Panc1 (cell line): ENCODE results near the gene NUMBL. TPM values are rescaled to one million over a fixed set of nuclear protein-coding genes. Genes with fewer than 3 reads are reported as not detected.

Experiments used
- ATAC-seq: fragments of 200-7000 bp; cut with Tn5 transposase; 2 replicates; pipeline ENCODE4 v1.9.1; 2020; ENCODE audit warnings: mild to moderate bottlenecking, moderate library complexity
- BruUV-seq: library from RNA; stranded (reverse); fragments of 400-500 nt; replicated peaks from 2 replicates; lab custom pipeline; 2021; lab: Mats Ljungman, UMichigan
- CTCF ChIA-PET: fragments of 300-600 bp; sonication (Branson Sonifier 250); formaldehyde crosslinking; loops from one replicate; lab custom pipeline; 2022; ENCODE audit warnings: antibody characterized with exemption; lab: Charles Lee
- POLR2A ChIA-PET: fragments of 300-600 bp; sonication (Branson Sonifier 250); formaldehyde crosslinking; loops from one replicate; lab custom pipeline; 2022; ENCODE audit warnings: antibody characterized with exemption; lab: Charles Lee
- DNase-seq: peaks from one replicate; pipeline ENCODE4 v3.0.0-alpha.2; 2010; ENCODE audit warnings: low read depth, low spot score
- H3K27ac ChIP-seq: 2 replicates; pipeline ENCODE4 v1.5.1; 2011; ENCODE audit warnings: mild to moderate bottlenecking, low read length, inconsistent platforms
- H3K27me3 ChIP-seq: fragments of 200-500 bp; sonication (Bioruptor generic); 2 replicates; pipeline ENCODE4 v1.6.0; 2014; ENCODE audit warnings: low read length, inconsistent platforms; ENCODE audit not compliant: control insufficient read depth, insufficient read depth
- H3K36me3 ChIP-seq: fragments of 200-500 bp; sonication (Bioruptor generic); 2 replicates; pipeline ENCODE4 v1.5.1; 2014; ENCODE audit warnings: inconsistent platforms, mild to moderate bottlenecking, low read length, moderate library complexity; ENCODE audit not compliant: control insufficient read depth, insufficient read depth
- H3K4me1 ChIP-seq: 2 replicates; pipeline ENCODE4 v1.5.1; 2011; ENCODE audit warnings: inconsistent platforms, mild to moderate bottlenecking, low read length, moderate library complexity; ENCODE audit not compliant: control insufficient read depth, insufficient read depth
- H3K4me3 ChIP-seq, 2 experiments: 2 replicates each; pipeline ENCODE4 v1.5.1; 2011 to 2012; ENCODE audit warnings: low read depth in 2 of 2, low read length in 2 of 2, mild to moderate bottlenecking in 2 of 2, inconsistent platforms in 1 of 2, moderate library complexity in 1 of 2
- H3K9me3 ChIP-seq: fragments of 200-500 bp; sonication (Bioruptor generic); 2 replicates; pipeline ENCODE4 v1.5.1; 2014; ENCODE audit warnings: low read depth, mild to moderate bottlenecking, inconsistent platforms, low read length, moderate library complexity; ENCODE audit not compliant: control insufficient read depth, insufficient read depth
- POLR2AphosphoS5 ChIP-seq: IDR thresholded peaks from 2 replicates; pipeline ENCODE4 v1.6.1; 2012; ENCODE audit warnings: mild to moderate bottlenecking, low read depth, low read length, moderate library complexity
- SIN3A ChIP-seq: IDR thresholded peaks from 2 replicates; pipeline ENCODE4 v1.6.1; 2012; ENCODE audit warnings: low read depth, mild to moderate bottlenecking, low read length, moderate library complexity, borderline replicate concordance; ENCODE audit not compliant: insufficient read depth
- TCF7L2 ChIP-seq: IDR thresholded peaks from 2 replicates; pipeline ENCODE4 v1.6.1; 2011; ENCODE audit warnings: mild to moderate bottlenecking, low read depth, low read length, inconsistent platforms
- in situ Hi-C: cut with HindIII; loops from 2 replicates; pipeline ENCODE4 v1.10.0; 2016; ENCODE audit warnings: low sequenced_read_pairs, low pct_unique_long_range_greater_than_20kb
- intact Hi-C: fragments of 100-400 bp; cut with micrococcal nuclease; formaldehyde crosslinking; loops from one replicate; pipeline ENCODE4 v1.10.0; 2022; ENCODE audit not compliant: unreplicated experiment
- total RNA-seq: library from RNA; stranded (reverse); gene quantifications from one replicate; pipeline ENCODE4 v1.2.1, GENCODE V29; 2021; ENCODE audit not compliant: unreplicated experiment
- TF ChIP-seq, protein P1 (sequence below): fragments of 450-650 bp; IDR thresholded peaks from 2 replicates; pipeline ENCODE4 v1.5.1; 2017; ENCODE audit warnings: mild to moderate bottlenecking
- TF ChIP-seq, protein P2 (sequence below), 2 experiments: IDR thresholded peaks; 2 replicates each; pipeline ENCODE4 v1.6.1; 2011 to 2012; ENCODE audit warnings: low read depth in 2 of 2, control low read depth in 1 of 2, low read length in 1 of 2, mild to moderate bottlenecking in 1 of 2, moderate library complexity in 1 of 2; ENCODE audit not compliant: insufficient read depth in 1 of 2

Gene NUMBL
- total RNA-seq, 1 experiment from 2014 or later = 27.6 TPM

DNA sequence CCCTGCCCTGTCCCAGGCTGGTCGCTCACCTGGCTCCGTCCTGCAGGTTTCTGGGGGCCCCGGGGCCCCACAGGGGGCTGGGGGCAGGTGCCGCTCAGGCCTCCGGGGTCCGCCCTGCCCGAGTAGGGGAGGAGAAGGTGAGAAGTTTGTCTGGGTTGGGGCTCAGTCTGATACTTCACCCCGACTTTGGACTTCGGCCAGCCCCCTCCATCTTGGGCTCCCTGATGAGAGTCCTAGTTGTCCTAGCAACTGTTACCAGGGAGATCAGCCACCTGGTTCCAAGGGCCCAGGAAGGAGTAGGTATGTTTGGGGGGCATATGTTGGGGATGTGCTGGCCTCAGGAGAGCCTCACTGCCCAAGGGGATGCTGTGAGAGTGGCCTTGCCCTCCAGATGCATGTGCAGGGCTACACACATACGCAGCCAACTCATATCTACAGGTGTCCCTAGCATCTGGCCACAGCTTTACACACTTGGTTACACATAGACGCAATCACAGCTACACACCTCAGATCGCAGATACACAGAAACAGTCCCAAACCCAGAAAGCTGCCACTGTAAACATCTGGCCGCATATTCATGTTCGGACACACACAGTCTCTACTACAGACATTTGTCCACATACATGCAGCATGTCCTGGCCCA is 3.4 kb downstream of the NUMBL start:
- Histone ChIP-seq H3K4me1 (peaks cover 9% of the 10 kb centered on the region), H3K4me3 (no peak overlapping the region), H3K36me3 (no peaks in the 10 kb centered on the region), H3K27ac (no peak overlapping the region), H3K9me3 (no peaks in the 10 kb centered on the region), H3K27me3 (no peaks in the 10 kb centered on the region)
- ChIA-PET POLR2A (no interaction called here), CTCF (no interaction called here)
- intact Hi-C loops = no loop called here
- BruUV-seq = no TSS peak
- in situ Hi-C loops = no loop called here
- TF ChIP-seq, protein P1, sequence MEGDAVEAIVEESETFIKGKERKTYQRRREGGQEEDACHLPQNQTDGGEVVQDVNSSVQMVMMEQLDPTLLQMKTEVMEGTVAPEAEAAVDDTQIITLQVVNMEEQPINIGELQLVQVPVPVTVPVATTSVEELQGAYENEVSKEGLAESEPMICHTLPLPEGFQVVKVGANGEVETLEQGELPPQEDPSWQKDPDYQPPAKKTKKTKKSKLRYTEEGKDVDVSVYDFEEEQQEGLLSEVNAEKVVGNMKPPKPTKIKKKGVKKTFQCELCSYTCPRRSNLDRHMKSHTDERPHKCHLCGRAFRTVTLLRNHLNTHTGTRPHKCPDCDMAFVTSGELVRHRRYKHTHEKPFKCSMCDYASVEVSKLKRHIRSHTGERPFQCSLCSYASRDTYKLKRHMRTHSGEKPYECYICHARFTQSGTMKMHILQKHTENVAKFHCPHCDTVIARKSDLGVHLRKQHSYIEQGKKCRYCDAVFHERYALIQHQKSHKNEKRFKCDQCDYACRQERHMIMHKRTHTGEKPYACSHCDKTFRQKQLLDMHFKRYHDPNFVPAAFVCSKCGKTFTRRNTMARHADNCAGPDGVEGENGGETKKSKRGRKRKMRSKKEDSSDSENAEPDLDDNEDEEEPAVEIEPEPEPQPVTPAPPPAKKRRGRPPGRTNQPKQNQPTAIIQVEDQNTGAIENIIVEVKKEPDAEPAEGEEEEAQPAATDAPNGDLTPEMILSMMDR = no peak
- TF ChIP-seq, protein P2, sequence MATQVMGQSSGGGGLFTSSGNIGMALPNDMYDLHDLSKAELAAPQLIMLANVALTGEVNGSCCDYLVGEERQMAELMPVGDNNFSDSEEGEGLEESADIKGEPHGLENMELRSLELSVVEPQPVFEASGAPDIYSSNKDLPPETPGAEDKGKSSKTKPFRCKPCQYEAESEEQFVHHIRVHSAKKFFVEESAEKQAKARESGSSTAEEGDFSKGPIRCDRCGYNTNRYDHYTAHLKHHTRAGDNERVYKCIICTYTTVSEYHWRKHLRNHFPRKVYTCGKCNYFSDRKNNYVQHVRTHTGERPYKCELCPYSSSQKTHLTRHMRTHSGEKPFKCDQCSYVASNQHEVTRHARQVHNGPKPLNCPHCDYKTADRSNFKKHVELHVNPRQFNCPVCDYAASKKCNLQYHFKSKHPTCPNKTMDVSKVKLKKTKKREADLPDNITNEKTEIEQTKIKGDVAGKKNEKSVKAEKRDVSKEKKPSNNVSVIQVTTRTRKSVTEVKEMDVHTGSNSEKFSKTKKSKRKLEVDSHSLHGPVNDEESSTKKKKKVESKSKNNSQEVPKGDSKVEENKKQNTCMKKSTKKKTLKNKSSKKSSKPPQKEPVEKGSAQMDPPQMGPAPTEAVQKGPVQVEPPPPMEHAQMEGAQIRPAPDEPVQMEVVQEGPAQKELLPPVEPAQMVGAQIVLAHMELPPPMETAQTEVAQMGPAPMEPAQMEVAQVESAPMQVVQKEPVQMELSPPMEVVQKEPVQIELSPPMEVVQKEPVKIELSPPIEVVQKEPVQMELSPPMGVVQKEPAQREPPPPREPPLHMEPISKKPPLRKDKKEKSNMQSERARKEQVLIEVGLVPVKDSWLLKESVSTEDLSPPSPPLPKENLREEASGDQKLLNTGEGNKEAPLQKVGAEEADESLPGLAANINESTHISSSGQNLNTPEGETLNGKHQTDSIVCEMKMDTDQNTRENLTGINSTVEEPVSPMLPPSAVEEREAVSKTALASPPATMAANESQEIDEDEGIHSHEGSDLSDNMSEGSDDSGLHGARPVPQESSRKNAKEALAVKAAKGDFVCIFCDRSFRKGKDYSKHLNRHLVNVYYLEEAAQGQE (IDR thresholded peaks at IDR 0.05; ENCODE audit: insufficient read depth in 1 of 2, low read depth in 2 of 2, low read length in 1 of 2) = no peak
- TF ChIP-seq TCF7L2 (no peak), SIN3A (no peak), POLR2AphosphoS5 (no peak)
- DNase-seq (no peak), ATAC-seq (no peak)

DNA sequence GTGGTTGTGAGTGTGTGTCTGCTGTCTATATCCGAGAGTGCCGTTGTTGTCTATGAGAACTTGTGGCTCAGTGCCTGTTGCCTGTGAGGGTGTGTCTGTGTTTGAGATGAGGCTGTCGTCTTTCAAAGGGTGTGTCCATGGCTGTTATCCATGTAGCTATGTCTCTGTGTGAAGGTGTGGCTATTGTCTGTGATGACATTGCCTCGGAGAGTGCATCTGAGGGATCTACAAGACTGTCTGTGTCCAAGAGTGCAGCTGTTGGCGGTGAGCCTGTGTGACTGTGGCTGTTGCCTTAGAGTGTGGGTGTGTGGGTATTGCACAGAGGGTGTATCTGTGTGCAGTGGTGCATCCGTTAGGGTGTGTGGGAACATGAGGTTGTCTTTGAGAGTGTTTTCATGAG is 4.9 kb downstream of the NUMBL start:
- no peak overlapping the region for H3K4me3 ChIP-seq
- no peaks in the 10 kb centered on the region for H3K27me3 ChIP-seq
- intact Hi-C loops (no loop called here), in situ Hi-C loops (no loop called here)
- H3K9me3 ChIP-seq = no peaks in the 10 kb centered on the region
- no peaks in the 10 kb centered on the region for H3K36me3 ChIP-seq
- no peak for DNase-seq
- TF ChIP-seq, protein P2 (IDR thresholded peaks at IDR 0.05; ENCODE audit: insufficient read depth in 1 of 2, low read depth in 2 of 2, low read length in 1 of 2) = no peak
- TF ChIP-seq POLR2AphosphoS5 = no peak
- TF ChIP-seq SIN3A = no peak
- TF ChIP-seq TCF7L2 = no peak
- TF ChIP-seq, protein P1 = no peak
- POLR2A ChIA-PET = no interaction called here
- CTCF ChIA-PET = no interaction called here
- BruUV-seq = no TSS peak
- no peaks in the 10 kb centered on the region for H3K4me1 ChIP-seq
- no peak overlapping the region for H3K27ac ChIP-seq
- ATAC-seq = no peak
